ENCODE data around the gene DEXI.

DNA sequence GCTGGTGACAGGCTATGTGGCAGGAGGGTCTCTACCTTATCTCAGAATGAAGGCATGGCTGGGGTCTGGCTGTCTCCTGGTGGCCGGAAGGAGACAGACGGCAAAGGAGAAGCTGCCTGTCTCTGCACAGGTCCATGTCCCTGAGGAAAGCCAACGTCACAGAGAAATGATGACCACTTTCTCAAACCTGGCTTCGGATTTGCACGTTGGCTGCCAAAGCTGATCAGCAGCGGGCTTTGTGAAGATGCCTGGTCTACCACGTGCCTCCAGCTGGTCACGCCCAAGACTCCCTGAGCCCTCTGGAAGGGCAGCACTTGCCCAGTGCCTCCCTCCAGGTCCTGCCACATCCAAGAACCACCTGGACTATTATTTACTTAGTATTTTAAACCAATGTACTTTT is 8.4 kb downstream of the DEXI start:
- TF ChIP-seq, protein P1, sequence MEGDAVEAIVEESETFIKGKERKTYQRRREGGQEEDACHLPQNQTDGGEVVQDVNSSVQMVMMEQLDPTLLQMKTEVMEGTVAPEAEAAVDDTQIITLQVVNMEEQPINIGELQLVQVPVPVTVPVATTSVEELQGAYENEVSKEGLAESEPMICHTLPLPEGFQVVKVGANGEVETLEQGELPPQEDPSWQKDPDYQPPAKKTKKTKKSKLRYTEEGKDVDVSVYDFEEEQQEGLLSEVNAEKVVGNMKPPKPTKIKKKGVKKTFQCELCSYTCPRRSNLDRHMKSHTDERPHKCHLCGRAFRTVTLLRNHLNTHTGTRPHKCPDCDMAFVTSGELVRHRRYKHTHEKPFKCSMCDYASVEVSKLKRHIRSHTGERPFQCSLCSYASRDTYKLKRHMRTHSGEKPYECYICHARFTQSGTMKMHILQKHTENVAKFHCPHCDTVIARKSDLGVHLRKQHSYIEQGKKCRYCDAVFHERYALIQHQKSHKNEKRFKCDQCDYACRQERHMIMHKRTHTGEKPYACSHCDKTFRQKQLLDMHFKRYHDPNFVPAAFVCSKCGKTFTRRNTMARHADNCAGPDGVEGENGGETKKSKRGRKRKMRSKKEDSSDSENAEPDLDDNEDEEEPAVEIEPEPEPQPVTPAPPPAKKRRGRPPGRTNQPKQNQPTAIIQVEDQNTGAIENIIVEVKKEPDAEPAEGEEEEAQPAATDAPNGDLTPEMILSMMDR (IDR thresholded peaks at IDR 0.05 in 4 of 5, conservative IDR thresholded peaks at IDR 0.05 in 1 of 5) = no peak
- TF ChIP-seq POLR2A (IDR thresholded peaks at IDR 0.05) = no peak
